ENCODE measurements around the gene ANKRD13A. TPM values are rescaled to one million over a fixed set of nuclear protein-coding genes. Genes with fewer than 3 reads are reported as not detected.

Gene ANKRD13A
- total and polyA plus RNA-seq, 2 donors (not counting 3 experiments of a cell fraction or from before 2014, with no cell fraction given): 37.0 to 43.9 TPM

DNA sequence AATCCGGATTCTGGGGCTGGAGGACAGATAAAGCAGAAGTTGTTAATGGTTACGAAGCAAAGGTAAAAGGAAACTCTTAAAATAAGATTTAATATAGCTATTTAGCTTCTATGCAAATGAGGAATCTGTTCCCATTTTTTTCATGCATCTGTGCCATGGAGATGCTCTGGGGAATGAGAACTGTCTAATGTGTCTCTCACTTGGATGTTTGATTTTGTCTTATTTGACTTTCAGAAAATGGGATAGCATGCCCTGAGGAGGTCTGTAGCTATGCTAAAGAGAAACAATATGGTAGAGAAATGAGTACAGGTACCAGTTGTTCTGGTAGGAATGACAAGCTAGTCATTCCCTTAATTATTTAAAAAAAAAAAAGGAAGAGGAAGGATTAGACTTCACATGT, 24.8 kb downstream of the ANKRD13A start:
- Histone ChIP-seq H2AFZ (ENCODE audit: low read depth, low read length) (no peak overlapping the region), H4K20me1 (replicated peaks; ENCODE audit: control insufficient read depth, extremely low read depth, insufficient read depth, low read length) (no peaks in the 10 kb centered on the region), H3K27ac (ENCODE audit: insufficient read depth, low read depth, low read length) (peak overlapping the region; percentile 32), H3K4me3 (replicated peaks in 1 of 3; ENCODE audit: insufficient read depth in 1 of 3, low read depth in 1 of 3, low read length in 3 of 3) (no peak overlapping the region), H3K36me3 (ENCODE audit: control insufficient read depth in 2 of 2, extremely low read depth in 1 of 2, insufficient read depth in 2 of 2, low read length in 2 of 2) (peaks cover 6 to 7% of the 10 kb centered on the region in 2 experiments), H3K4me1 (ENCODE audit: control insufficient read depth, extremely low read depth, insufficient read depth, low read length) (peaks cover 28% of the 10 kb centered on the region), H3K27me3 (ENCODE audit: control insufficient read depth in 2 of 2, insufficient read depth in 2 of 2, low read length in 2 of 2) (no peaks in the 10 kb centered on the region), H3K4me2 (ENCODE audit: insufficient read depth, low read length) (peak overlapping the region; percentile 20), H3K79me2 (ENCODE audit: control insufficient read depth, insufficient read depth, low read length) (no peaks in the 10 kb centered on the region), H3K9me3 (replicated peaks; ENCODE audit: control insufficient read depth, insufficient read depth, low read length) (no peaks in the 10 kb centered on the region), H3K9me1 (replicated peaks; ENCODE audit: control insufficient read depth, extremely low read depth, insufficient read depth, low read length) (no peaks in the 10 kb centered on the region), H3K9ac (replicated peaks; ENCODE audit: extremely low read depth, insufficient read depth, low read length) (peak overlapping the region; percentile 24)
- TF ChIP-seq FOS (IDR thresholded peaks at IDR 0.05; ENCODE audit: borderline replicate concordance, insufficient read depth, low read length): no peak
- TF ChIP-seq, protein P1, sequence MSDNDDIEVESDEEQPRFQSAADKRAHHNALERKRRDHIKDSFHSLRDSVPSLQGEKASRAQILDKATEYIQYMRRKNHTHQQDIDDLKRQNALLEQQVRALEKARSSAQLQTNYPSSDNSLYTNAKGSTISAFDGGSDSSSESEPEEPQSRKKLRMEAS (IDR thresholded peaks at IDR 0.05; ENCODE audit: insufficient read depth, insufficient read length): no peak
- FAIRE-seq (no peak), DNase-seq (ENCODE audit: low read depth, low spot score) (no peak)
- intact Hi-C loops (cut with micrococcal nuclease) (loop anchor here (1.0 to 2.0 kb wide), 3 partner anchors 15 to 25 kb away; partner anchors contain the start of gene ANKRD13A), dilution Hi-C loops (cut with MboI; ENCODE audit: extremely low pct_ligation_motif_present, low sequenced_read_pairs) (no loop called here)
- CTCF ChIA-PET: interaction anchor here (0.8 to 1.6 kb wide), 18 partner anchors 10 to 407 kb away, joined by 3 to 12 read pairs (median 4); partner anchors contain the start of genes ANKRD13A and C12orf76
- no TSS peak for BruUV-seq (replicated peaks)
- POLR2A ChIA-PET: interaction anchor here (0.6 kb wide), 1 partner anchor 190 kb away, joined by 3 read pairs; no protein-coding TSS in a partner anchor

DNA sequence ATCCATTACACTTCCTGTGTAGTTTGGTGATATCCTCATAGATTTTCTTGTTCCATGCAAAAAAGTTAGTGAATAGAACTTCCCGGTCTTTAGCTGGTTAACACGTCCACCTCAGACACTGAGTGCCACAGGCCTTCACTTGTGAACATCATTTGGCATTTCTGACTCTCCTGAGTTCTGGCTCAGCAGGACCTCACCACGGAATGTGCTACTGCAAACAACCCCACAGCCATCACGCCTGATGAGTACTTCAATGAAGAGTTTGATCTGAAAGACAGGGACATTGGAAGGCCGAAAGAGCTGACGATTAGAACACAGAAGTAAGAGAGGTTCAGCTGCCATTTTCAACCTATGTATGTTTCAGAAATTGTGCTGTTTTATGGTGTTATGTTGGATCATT, 29.1 kb downstream of the ANKRD13A start:
- dilution Hi-C loops (cut with MboI; ENCODE audit: extremely low pct_ligation_motif_present, low sequenced_read_pairs) (no loop called here), intact Hi-C loops (cut with micrococcal nuclease) (no loop called here)
- TF ChIP-seq EZH2 (IDR thresholded peaks at IDR 0.05; ENCODE audit: borderline replicate concordance, low read depth, low read length, severe bottlenecking): no peak
- TF ChIP-seq POLR2AphosphoS5 (IDR thresholded peaks at IDR 0.05; ENCODE audit: insufficient read depth, low read depth, low read length): no peak
- no peak for TF ChIP-seq POLR2A (IDR thresholded peaks at IDR 0.05; ENCODE audit: low read depth, low read length)
- TF ChIP-seq FOS (IDR thresholded peaks at IDR 0.05; ENCODE audit: borderline replicate concordance, insufficient read depth, low read length): no peak
- TF ChIP-seq, protein P1 (IDR thresholded peaks at IDR 0.05; ENCODE audit: insufficient read depth, insufficient read length): no peak
- Histone ChIP-seq H3K36me3 (ENCODE audit: control insufficient read depth in 2 of 2, extremely low read depth in 1 of 2, insufficient read depth in 2 of 2, low read length in 2 of 2) (peaks cover 0 to 9% of the 10 kb centered on the region in 2 experiments), H3K4me3 (replicated peaks in 1 of 3; ENCODE audit: insufficient read depth in 1 of 3, low read depth in 1 of 3, low read length in 3 of 3) (no peak overlapping the region), H3K9me3 (replicated peaks; ENCODE audit: control insufficient read depth, insufficient read depth, low read length) (no peaks in the 10 kb centered on the region), H3K9ac (replicated peaks; ENCODE audit: extremely low read depth, insufficient read depth, low read length) (no peak overlapping the region), H2AFZ (ENCODE audit: low read depth, low read length) (no peak overlapping the region), H4K20me1 (replicated peaks; ENCODE audit: control insufficient read depth, extremely low read depth, insufficient read depth, low read length) (no peaks in the 10 kb centered on the region), H3K27me3 (ENCODE audit: control insufficient read depth in 2 of 2, insufficient read depth in 2 of 2, low read length in 2 of 2) (no peaks in the 10 kb centered on the region), H3K79me2 (ENCODE audit: control insufficient read depth, insufficient read depth, low read length) (no peaks in the 10 kb centered on the region), H3K4me2 (ENCODE audit: insufficient read depth, low read length) (no peak overlapping the region), H3K27ac (ENCODE audit: insufficient read depth, low read depth, low read length) (no peak overlapping the region), H3K4me1 (ENCODE audit: control insufficient read depth, extremely low read depth, insufficient read depth, low read length) (peaks cover 28% of the 10 kb centered on the region), H3K9me1 (replicated peaks; ENCODE audit: control insufficient read depth, extremely low read depth, insufficient read depth, low read length) (no peaks in the 10 kb centered on the region)
- no TSS peak for BruUV-seq (replicated peaks)
- CTCF ChIA-PET: interaction anchor here (1.2 to 1.3 kb wide), 2 partner anchors 12 to 18 kb away, joined by 3 to 4 read pairs; no protein-coding TSS in a partner anchor
- POLR2A ChIA-PET: no interaction called here
- no peak for DNase-seq (ENCODE audit: low read depth, low spot score)
- FAIRE-seq: no peak
